ENCODE results near the gene MS4A4A.

The MS4A4A gene

DNA sequence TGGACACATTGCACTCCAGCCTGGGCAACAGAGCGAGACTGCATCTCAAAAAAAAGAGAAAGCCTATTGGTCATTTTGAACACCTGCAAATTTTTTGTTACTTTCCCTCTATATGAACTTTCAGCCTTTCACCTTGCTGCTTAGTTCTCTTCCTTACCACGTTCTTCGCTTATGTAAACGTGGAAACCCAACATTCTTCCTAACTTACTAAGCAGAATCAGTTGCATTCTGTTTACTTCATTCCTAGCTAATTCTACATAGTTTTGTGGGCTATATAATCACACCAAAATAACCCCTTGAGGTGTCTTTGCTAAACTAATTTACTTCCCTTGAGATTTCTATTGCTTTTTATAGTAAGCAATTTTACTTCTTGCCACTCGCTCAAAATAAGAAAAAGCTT, 23.2 kb downstream of the MS4A4A start:
- no peak for DNase-seq

DNA sequence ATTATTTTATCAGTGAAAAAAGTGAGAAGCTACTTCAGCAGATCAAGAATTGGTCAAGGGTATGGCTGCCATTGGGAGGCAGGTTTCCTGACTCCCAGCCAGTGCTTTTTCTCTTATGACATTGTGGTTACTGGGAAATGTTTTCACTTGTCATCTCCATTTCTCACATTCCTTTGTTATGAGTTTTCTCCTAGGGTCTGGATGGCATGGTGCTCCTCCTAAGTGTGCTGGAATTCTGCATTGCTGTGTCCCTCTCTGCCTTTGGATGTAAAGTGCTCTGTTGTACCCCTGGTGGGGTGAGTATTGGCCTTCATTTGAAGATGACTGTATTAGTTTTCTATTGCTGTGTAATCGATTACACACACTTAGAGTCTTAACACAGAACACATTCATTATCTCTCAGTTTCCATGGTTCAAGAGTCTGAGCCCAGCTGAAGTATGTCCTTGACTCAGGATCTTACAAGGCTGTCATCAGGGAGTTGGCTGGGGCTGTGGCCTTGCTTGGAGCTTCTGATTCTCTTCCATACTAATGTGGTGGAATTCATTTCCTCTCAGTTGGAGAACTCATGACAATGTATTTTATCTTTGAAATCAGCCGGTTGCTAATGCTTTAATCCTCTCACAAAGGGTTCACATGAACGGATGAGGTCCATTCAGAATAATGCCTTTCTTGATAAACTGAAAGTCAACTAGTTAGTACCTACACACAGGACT, 25.6 kb downstream of the MS4A4A start:
- DNase-seq: no peak

DNA sequence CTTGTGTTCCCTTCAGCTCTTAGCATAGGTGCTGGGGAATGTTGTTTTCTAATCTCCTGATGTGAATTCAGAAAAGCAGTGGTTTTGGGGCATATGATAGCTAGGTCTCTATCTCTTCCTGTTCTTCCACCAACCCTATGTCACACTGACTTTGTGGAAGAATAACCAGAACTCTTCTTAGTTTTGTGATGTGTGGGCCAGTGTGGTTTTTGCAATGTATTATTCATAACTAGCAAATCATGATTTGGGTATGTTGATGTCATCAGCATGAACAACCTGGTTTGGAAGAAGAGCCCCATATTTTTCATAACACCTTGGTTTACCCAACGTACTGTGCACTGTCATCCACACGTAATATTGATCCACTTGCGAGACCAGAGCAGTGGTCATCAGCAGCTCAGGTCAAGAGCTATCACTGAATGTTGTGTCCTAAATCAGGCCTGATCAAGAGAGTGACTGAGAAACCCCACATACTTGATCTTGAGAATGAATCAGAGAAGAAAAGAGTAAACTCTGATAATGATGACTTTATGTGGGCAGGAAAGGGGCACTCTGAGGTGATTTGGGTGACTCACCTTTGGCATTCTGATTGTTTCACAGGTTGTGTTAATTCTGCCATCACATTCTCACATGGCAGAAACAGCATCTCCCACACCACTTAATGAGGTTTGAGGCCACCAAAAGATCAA, 27.2 kb downstream of the MS4A4A start:
- DNase-seq: no peak

DNA sequence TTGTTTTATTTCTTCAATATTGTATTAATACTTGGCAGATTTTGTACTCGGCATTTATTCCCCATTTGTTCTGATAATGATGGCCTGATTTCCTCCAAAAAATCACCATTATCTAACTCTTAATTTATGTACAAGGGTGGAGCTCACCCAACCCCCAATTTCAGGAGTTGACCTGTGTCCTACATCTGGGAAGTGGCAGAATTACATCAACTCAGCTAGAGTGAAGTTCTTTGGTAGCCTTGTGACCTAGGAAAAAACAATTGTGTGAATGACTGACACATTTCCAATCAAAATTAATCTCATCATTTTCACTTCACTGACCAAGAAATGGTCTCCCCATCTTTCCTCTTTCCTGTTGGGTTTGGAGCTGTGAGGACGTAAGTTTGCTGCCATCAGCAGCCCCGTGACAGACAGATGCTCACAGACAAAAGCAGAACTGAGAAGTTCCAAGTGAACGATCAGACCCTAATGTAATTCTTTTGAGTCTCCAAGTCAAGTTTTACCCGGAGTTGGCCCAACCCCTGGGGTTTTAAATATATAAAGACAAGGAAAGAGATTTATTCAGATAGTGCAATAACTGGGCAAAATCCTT, 30.0 kb downstream of the MS4A4A start:
- peak; percentile 13 for DNase-seq

DNA sequence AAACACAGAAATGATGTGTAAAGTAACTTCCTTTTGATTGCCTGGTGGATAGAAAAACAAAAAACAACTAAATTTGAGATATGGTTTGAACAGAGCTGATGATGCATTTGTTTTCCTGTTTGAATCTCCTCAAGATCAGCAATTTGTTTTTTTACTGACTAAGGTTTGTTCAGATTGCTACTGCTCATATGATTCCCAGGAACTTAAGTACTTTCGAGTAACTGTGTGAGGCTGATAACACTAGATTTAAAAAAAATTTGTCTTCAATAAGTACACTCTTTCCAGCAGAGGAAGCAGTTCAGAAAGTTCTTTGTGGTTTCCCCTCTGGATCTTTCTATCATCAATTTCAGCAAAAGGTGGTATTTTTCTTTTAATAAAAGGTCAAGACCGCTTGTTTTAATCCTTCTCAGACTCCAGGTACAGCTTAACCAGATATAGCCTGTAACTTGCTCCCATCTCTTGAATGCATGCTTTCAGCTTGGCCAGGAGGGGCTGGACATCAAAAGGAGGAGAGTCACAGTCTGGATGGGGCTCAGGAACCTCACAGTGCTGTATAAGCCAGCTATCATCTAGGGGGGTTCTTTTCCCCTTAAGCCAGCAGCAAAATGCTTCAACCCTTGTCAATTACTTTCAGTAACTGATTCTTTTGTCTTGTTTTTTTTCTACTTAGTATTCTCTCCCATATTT, 34.3 kb downstream of the MS4A4A start:
- peak; percentile 51 for DNase-seq

DNA sequence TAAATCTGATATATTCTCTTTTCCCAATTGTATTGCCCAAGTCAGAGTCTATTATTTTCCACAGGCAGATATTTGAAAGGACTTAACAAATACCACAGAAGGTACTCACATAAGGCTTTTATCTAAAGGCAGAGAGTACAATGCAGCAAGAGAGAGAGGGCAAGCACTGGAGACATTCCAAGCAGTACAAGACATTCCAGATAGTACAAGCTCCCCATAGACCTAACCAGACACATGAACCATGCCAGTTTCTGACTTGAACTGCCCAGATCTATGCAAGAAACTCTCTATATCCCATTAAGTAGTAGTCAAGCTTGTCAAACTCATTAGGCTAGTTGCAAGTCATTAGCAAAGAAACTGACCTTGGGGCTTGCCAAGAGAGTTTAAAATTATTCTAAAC, 35.4 kb downstream of the MS4A4A start:
- no peak for DNase-seq

DNA sequence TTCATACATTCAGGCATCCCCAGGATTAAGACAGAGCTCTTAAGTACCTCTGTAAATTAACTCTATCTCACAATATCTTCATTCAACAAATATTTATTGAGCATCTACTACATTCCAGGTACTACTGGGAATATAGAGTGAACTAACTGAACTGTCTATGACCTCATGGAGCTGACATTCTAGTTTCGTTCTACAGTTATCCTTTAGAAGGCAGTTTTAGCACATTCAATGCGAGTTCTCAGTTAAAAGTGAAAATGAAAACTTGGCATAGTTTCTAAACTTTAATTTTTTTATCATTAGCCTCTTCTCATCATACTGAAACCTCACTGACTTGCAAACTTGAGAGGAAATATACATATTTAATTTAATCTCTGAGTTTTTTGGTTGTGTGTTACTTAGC, 35.9 kb downstream of the MS4A4A start:
- peak; percentile 9 for DNase-seq

DNA sequence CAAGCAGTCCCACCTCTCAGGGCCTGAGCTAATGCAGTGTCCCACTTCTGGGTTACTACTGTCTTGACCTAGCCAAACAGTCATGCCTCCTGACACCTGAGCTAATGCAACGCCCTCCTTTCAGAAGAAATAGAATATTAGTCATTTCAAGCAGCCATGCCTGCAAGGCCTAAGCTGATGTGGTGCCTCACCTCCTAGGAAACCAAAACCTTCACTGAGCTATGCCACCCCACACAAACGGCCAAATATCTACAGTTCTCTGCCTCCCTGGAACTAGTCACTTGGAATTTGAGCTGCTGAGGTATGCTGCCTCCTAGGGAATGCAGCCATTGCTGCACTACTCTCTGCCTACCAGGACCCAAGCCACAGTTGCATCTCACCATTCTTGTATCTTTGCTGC, 38.3 kb downstream of the MS4A4A start:
- no peak for DNase-seq

DNA sequence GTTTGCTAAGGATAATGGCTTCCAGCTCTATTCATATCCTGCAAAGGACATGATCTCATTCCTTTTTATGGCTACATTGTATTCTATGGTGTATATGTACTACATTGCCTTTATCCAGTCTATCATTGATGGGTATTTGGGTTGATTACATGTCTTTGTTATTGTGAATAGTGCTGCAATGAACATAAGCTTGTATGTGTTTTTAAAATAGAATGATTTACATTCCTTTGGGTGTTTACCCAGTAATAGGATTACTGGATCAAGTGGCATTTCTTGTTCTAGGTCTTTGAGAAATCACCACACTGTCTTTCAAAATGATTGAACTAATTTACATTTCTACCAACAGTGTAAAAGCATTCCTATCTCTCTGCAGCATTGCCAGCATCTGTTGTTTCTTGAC, 40.6 kb downstream of the MS4A4A start:
- no peak for DNase-seq

DNA sequence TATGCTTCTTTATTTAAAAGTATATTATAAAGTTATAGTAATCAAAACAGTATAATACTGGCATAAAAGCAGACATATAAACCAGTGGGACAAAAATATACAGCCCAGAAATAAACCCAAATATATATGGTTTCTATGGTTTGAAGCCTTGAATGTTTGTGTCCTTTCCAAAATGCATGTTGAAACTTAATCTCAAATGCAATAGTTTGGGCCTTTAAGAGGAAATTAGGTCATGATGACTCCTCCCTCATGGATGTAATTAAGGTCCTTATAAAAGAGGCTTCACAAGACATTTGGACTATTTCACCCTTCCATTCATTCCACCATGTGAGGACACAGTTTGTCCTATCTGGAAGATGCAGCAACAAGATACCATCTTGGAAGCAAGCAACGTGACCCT, 46.5 kb downstream of the MS4A4A start, which contains the start of gene MS4A6E:
MS4A6E (plus strand) TSS at position 301 of the 400 bp plus-strand sequence. CDS start 7,641 bp downstream, outside the sequence.
- no peak for DNase-seq

DNA sequence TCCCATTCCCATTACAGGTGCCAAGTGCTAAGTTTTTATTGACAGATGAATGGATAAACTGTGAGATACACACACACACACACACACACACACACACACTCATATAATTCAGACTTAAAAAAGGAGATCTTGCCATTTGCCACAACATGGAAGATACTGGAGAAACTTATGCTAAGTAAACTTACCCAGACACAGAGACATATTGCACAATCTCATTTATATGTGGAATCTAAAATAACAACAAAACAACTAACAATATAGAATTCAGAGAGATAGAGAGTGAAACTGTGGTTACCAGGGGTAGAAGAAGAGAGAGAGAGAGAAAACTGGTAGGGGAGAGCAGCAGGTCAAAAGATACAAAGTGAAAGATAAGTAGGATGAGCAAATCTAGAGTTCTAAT, 48.0 kb downstream of the MS4A4A start:
- DNase-seq: no peak

DNA sequence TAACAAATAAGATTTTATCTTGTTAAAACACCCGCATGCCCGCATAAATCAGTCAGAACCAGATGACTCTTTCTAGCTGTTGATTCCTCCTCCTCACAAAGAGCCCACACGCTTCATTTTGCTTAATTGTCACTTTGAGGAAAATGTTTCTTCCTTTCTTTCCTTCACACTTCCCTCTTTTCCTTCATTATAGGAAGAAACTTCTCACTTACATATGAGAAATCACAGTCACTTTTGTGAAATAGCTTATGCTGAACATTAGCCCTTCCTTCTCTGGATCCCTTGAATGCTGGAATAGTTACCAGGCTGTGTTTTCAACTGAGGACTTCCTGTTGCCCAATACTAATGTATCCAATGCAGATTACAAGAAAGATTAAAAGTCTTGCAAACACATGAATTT, 52.4 kb downstream of the MS4A4A start:
- peak; percentile 32 for DNase-seq

DNA sequence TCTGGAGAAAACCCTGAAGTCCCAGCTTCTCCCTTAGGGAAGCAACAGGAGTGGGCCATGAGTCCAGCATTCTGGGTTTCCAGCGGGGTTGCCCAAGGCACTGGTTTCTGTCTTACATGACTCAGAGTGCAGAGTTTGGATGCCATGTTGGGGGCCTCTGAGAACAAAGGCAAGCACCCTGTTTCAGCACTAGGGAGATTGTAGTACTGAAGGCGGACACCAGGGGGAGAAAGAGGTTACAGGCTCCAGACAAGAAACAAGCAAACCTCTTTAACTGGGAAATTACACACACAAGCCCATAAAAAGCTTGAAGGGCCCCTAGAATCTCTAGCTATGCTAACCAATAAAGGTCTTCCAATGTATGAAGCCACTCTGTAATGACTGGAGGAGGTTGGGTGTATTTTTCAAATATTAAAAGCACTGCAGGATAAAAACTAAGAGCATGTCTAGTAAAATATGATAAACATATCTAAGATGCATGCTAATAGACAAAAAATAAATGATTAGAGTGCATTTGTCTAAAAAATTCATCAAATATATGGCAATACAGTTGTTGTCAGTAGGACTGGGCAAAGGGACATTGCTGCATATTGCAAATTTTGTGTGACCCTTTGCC, 53.6 kb downstream of the MS4A4A start:
- peak; percentile 79 for DNase-seq

DNA sequence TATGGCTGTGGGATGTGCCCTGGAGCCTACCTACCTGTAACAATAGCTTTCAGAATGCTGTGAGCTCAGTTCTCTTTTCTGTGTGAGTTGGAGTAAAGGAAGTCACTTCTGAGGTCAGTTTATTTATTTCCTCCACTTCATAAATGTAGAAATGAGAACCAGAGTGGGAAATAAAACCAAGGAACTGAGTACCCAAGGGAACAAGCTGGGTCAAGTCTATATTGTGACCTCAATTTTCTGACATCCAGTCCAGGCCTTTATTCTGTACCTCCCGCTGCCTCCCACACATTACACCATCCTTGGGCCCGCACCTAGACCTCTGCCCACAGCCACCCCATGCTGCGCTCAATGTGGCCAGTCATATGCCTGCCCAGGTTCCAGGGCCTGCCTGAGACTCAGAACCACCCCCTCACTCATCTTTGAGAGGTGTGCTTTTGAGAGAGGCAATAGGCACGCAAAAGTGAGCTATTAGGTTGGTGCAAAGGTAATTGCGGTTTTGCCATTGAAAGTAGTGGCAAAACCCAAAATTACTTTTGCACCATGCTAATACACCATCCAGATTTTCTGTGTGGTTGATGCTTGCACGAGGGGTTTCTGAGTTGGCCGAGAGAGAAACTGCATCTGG, 56.4 kb downstream of the MS4A4A start:
- DNase-seq: no peak

DNA sequence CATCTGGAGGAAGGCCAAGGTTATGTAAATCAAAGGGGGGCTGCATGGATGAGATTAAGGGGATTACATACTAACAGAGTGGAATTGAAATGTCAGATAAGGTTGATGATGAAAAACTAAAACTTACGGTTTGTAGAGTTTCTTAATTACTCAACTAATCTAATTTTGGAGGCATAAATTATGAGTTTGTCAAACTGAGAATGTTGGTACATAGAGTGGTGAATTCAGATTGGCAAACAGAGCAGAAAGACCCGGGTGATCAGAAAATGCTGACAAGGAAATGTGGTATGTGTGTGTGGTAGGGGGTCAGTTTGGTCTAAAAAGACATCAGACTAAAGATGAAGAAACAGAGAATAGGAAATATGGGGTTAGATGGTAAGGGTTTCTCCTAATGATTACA, 57.6 kb downstream of the MS4A4A start:
- no peak for DNase-seq

DNA sequence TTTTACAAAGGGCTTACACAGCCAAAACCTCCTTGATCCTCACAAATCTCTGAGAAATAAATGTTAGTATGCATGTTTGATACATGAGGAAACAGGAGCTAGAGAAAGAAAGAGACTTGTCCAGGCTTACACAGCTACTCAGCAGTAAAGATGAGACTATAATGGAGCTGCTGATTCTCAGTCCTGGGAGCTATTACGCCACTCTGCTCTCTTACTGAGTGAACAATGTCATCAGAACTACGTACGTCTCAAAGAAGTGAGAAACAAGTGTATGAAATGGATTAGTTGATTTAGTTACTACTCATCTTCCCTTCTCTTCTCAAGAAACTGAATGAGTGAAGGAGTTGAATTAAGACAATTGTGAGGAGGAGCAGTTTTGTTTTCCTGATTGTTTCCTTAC, 58.9 kb downstream of the MS4A4A start:
- no peak for DNase-seq

DNA sequence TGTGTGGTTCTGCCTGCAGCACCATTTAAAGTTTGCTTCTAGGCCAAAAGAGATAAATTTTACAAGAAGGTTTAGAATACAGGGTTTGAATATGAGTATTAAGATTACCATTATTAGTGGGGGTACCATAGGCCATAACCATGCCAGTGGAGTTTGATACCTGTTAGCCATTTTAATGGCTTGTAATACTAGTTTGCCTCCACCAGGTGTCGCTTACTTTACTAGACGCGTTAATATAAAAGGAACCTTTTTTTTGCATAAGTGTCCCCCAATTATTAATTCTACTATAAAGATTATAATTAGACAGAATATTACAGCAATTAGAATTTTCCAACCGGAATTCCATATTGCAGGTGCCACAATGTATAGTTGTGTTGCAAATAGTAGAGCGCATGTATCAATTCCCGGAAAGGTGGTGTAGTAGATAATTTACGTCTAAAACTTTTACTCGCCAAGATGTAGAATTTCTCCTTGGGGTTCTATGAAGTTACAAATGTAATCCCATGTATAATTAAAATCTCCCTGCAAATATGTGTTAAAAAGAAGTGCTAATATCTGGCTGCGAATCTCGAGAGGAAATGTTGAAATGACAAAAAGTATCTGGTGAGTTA, 62.7 kb downstream of the MS4A4A start:
- DNase-seq: peak; percentile 51

DNA sequence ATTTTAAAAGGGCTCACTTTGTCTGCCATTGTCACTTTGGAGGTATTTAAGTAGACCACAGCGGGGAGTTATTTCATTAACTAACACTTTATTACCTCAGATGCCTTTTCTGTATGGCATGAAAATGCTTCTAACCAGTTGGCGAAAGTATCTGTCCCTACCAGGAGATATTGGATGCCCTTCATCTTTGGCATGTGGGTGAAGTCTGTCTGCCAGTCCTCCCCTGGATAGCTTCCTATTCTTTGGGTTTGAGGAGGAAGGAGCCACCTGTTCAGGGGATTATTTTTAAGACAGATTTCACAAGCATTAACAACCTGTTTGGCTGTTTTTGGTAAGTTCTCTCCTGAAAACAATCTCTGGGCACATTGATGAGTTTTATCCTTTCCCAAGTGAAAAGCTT, 63.7 kb downstream of the MS4A4A start:
- no peak for DNase-seq

DNA sequence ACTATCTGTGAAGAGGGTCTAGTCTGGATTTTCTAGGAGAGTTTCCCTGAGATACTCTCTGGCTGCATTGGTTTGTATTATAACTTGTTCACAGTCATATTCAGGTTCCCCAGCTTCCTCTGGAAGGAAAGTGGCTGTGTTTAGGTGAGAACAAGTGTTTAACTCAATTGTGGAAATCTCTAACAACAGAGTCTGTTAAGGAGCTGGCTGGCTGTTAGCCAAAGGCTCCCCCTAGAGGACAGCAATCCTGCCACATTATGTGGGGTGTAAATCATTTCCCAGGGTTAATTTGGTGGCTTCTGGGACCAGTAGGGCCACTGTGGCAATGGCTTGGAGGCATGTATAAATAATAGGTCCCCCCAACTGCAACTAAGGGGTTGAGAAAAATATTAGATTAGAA, 65.0 kb downstream of the MS4A4A start:
- DNase-seq: peak; percentile 67

DNA sequence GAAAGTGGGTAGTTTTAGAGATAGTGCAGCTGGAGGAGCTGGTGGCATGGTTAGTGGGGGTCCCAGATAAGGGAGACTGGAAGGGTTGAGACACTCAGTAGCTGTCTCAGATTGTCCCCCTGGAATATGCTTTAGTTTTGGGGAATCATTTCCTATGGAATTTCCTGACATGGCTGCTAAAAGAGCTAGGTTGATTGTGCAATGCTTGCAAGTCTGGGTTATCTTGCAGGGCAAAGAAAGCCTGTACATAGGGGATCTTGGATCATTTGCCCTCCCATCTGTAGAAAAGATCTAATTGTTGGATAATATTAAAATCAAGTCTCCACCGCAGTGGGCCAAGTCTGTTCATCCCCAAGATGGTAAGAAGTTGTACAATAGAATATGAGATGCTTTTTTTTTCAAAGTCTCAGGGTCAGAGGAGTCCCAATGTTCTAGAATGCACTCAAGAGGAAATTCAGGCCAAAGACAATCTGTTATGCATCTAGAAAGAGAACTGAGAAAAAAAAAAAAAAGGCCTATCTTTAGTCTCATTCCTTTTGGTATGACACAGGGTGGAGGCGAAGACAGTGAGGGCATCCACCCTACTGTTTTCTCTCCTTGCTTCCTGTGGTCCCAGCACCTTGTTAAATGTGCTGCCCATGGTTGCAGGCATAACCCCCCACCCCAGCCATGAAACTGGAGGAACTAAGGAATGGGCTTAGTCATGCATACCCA, 66.8 kb downstream of the MS4A4A start:
- DNase-seq: no peak

DNA sequence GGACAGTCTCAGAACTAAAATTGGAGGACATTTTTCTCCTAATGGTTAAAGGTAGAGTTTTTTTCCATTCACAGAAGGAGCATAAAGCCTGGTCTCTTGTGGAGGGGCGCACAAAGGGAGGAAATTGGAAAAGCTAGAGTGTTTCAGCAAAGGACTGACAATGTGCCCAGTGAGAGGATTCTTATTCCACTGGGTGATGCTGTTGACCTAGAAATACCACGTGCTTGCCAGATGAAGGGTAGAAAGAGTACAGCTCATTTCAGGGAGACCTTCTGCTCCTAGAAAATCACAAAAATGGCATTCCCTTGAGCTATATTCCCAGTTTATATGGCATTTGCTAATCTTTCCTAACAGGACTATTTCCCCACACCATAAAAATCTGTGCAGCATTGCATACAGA, 67.7 kb downstream of the MS4A4A start:
- DNase-seq: peak; percentile 9

DNA sequence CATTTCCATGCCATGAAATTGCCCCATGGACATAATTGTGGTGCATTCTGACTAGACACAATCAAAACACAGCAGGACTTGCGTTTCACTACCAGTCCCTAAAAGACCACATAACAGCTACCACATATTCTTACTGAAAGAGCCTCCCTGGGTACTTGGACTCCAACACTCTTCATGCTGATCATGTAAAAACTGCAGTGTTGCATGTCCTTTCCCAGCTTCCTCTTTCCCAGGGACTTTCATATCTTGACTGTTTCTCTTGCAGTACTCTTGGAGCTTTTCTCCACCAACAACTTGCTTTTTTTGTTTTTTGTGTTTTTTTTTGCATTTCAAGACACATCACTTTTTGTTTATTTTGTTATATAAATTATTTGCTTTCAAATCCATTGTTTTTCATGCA, 69.5 kb downstream of the MS4A4A start:
- DNase-seq: peak; percentile 28

All from OCI-M1 (cell line).